ENCODE measurements around the gene HMG20B. TPM values are rescaled to one million over a fixed set of nuclear protein-coding genes. Genes with fewer than 3 reads are reported as not detected.

HMG20B gene
- total RNA-seq, 4 donors from 2014 or later: 93.3 to 160 (median 105) TPM

DNA sequence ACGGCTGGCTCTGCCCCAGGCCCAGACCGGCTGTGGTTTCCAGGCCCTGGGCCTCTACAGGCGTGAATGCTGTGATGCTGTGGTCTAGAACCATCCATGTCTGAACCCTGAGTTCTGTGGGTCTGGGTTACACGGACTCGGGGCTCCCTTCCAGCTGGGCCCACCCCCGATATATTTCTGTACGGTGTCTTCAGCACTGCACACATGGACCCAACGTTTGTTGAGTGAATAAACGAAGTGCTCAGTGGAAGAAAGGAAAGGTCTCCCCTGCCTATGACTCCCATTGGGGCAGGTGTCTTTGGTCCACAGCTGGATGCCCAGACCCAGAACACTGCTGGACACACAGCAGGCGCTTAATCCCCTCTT is 27.1 kb upstream of the HMG20B start:
- no peak overlapping the region for H3K27ac ChIP-seq
- intact Hi-C loops (cut with DNase I): loop anchor here (2.0 kb wide), 1 partner anchor 73 kb away; no protein-coding TSS in a partner anchor
- DNase-seq: no peak
- no peak overlapping the region for H3K4me3 ChIP-seq (replicated peaks in 1 of 3)
- H3K4me1 ChIP-seq: no peaks in the 10 kb centered on the region
- no peaks in the 10 kb centered on the region for H3K27me3 ChIP-seq
- H3K36me3 ChIP-seq: no peaks in the 10 kb centered on the region
- H3K9me3 ChIP-seq: no peaks in the 10 kb centered on the region
- TF ChIP-seq POLR2A (IDR thresholded peaks at IDR 0.05): no peak
- TF ChIP-seq, protein P1, sequence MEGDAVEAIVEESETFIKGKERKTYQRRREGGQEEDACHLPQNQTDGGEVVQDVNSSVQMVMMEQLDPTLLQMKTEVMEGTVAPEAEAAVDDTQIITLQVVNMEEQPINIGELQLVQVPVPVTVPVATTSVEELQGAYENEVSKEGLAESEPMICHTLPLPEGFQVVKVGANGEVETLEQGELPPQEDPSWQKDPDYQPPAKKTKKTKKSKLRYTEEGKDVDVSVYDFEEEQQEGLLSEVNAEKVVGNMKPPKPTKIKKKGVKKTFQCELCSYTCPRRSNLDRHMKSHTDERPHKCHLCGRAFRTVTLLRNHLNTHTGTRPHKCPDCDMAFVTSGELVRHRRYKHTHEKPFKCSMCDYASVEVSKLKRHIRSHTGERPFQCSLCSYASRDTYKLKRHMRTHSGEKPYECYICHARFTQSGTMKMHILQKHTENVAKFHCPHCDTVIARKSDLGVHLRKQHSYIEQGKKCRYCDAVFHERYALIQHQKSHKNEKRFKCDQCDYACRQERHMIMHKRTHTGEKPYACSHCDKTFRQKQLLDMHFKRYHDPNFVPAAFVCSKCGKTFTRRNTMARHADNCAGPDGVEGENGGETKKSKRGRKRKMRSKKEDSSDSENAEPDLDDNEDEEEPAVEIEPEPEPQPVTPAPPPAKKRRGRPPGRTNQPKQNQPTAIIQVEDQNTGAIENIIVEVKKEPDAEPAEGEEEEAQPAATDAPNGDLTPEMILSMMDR (IDR thresholded peaks at IDR 0.05): no peak
- WGBS, 2 donors: 78 to 83% methylated on average over 10 of the region's 10 CpGs

DNA sequence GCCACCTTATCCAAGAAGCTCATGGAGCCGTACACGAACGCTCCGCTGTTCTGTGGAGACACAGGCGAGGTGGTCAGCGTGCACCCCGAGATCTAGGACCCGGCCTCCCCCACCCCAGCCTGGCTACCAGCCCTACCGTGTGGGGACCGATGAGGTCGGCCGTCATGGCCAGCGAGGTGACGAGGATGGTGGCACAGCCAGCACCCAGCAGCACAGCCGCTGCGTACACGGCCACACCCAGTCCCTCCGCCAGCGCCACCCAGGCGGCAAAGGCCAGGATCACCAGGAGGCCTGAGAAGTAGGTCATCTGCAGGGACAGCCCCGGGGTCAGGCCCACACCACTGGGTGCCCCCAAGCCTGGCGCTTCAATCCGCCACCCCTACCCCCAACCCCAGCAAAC is 26.6 kb upstream of the HMG20B start:
- Histone ChIP-seq H3K27me3 (no peaks in the 10 kb centered on the region), H3K36me3 (no peaks in the 10 kb centered on the region), H3K27ac (no peak overlapping the region), H3K9me3 (no peaks in the 10 kb centered on the region), H3K4me3 (replicated peaks in 1 of 3) (no peak overlapping the region), H3K4me1 (no peaks in the 10 kb centered on the region)
- intact Hi-C loops (cut with DNase I): no loop called here
- 89 to 96% methylated on average over 11 to 19 of the region's 23 CpGs for WGBS, 2 donors
- TF ChIP-seq, protein P1 (IDR thresholded peaks at IDR 0.05): no peak
- no peak for TF ChIP-seq POLR2A (IDR thresholded peaks at IDR 0.05)
- DNase-seq: no peak

DNA sequence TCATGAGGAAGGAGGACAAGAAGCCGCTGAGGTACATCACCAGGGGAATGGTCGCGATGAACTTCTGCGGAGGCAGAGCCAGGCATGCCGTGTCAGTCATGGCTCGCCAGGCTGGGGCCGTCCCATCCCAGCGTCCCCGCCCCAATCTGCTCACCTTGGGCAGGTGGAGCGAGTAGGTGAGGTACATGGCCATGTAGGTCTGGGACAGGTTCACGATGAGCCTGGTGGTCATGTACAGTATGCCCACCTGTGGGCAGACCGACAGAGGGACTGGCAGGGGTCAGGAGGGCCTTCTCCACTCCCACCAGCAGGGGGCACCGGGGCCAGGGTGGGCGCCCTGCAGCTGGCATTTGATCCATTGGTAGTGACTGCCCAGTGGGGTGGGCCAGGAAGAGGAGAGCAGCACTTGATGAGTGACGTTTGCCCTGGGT is 25.4 kb upstream of the HMG20B start:
- no peak for TF ChIP-seq POLR2A (IDR thresholded peaks at IDR 0.05)
- TF ChIP-seq, protein P1 (IDR thresholded peaks at IDR 0.05): peak in 3 of 6 experiments; percentile 6 to 30 (median 13)
- no peak for DNase-seq
- Histone ChIP-seq H3K4me3 (replicated peaks in 1 of 3) (no peak overlapping the region), H3K36me3 (no peaks in the 10 kb centered on the region), H3K4me1 (no peaks in the 10 kb centered on the region), H3K9me3 (no peaks in the 10 kb centered on the region), H3K27me3 (no peaks in the 10 kb centered on the region), H3K27ac (no peak overlapping the region)
- 87 to 91% methylated on average over 11 to 14 of the region's 15 CpGs for WGBS, 2 donors
- intact Hi-C loops (cut with DNase I): no loop called here

GRCh38 chr19:3547767-3548282 is 24.9 kb upstream of the HMG20B start:
- TF ChIP-seq, protein P1 (IDR thresholded peaks at IDR 0.05): peak in 1 of 6 experiments; percentile 1
- no peak for TF ChIP-seq POLR2A (IDR thresholded peaks at IDR 0.05)
- no peaks in the 10 kb centered on the region for H3K9me3 ChIP-seq
- no peak for DNase-seq
- no peaks in the 10 kb centered on the region for H3K27me3 ChIP-seq
- no peaks in the 10 kb centered on the region for H3K36me3 ChIP-seq
- intact Hi-C loops (cut with DNase I): no loop called here
- H3K27ac ChIP-seq: no peak overlapping the region
- no peaks in the 10 kb centered on the region for H3K4me1 ChIP-seq
- H3K4me3 ChIP-seq (replicated peaks in 1 of 3): no peak overlapping the region
- WGBS, 2 donors: 91% methylated on average over 32 of the region's 36 CpGs; no CpG with 5 or more reads in 1 of the 2 donors

DNA sequence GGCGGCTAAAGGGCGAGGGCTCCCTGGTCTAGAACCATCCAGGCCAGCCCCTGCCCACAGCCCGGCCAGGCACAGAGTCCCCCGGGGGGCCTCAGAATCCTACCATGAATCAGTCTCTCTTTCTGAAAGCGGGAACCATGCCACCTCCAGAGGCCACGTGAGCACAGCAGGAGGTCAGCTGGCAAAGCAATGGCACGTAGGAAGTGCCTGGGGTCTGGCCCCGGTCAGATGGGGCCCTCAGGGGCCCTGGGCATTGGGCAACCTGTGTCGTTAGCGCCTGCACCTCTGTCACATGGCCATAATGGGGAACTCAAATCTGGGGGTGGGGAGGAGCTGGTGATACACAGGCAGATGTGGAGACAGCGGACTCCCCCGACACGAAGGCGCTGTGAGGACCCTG is 24.1 kb upstream of the HMG20B start:
- DNase-seq: no peak
- TF ChIP-seq, protein P1 (IDR thresholded peaks at IDR 0.05): no peak
- no peak for TF ChIP-seq POLR2A (IDR thresholded peaks at IDR 0.05)
- Histone ChIP-seq H3K4me1 (no peaks in the 10 kb centered on the region), H3K27ac (no peak overlapping the region), H3K4me3 (replicated peaks in 1 of 3) (no peak overlapping the region), H3K36me3 (no peaks in the 10 kb centered on the region), H3K9me3 (no peaks in the 10 kb centered on the region), H3K27me3 (no peaks in the 10 kb centered on the region)
- intact Hi-C loops (cut with DNase I): no loop called here
- WGBS, 2 donors: 81 to 88% methylated on average over 9 to 10 of the region's 14 CpGs
